Endothelial cell of umbilical vein (primary cell): ENCODE measurements around the gene TMPRSS13. TPM values are rescaled to one million over a fixed set of nuclear protein-coding genes. Genes with fewer than 3 reads are reported as not detected.

ENCODE experiments used
- BruUV-seq: library from RNA; stranded (reverse); fragments of 400-500 nt; replicated peaks from 2 replicates; lab custom pipeline; 2021; lab: Mats Ljungman, UMichigan
- CTCF ChIA-PET: fragments of 300-600, 350-600 bp; sonication (Branson Sonifier 250); formaldehyde crosslinking; loops from one replicate; lab custom pipeline; 2021; ENCODE audit warnings: antibody characterized with exemption, inconsistent platforms; lab: Charles Lee
- POLR2A ChIA-PET: fragments of 300-600, 350-600 bp; sonication (Branson Sonifier 250); formaldehyde crosslinking; loops from one replicate; lab custom pipeline; 2021; ENCODE audit warnings: antibody characterized with exemption, inconsistent platforms; lab: Charles Lee
- DNase-seq: peaks from one replicate; pipeline ENCODE4 v3.0.0-alpha.2; 2011; ENCODE audit warnings: low read depth, low spot score
- FAIRE-seq: peaks from 2 replicates; lab custom pipeline; 2011; peaks lifted over from hg19 to GRCh38; lab: Jason Lieb, UNC
- H2AFZ ChIP-seq: 2 replicates; pipeline ENCODE4 v1.6.0; 2012; ENCODE audit warnings: low read depth, low read length, control low read depth, inconsistent platforms
- H3K27ac ChIP-seq: 2 replicates; pipeline ENCODE4 v1.5.1; 2011; ENCODE audit warnings: low read depth, mild to moderate bottlenecking, control low read depth, low read length, moderate library complexity; ENCODE audit not compliant: insufficient read depth
- H3K27me3 ChIP-seq, 2 experiments: 2 replicates each; pipeline versions ENCODE4 v1.6.0 to v1.6.1; 2011; ENCODE audit warnings: low read length in 2 of 2, mixed read lengths in 1 of 2; ENCODE audit not compliant: control insufficient read depth in 2 of 2, insufficient read depth in 2 of 2
- H3K36me3 ChIP-seq, 2 experiments: 2 replicates in 1 of 2; 3 replicates in 1 of 2; pipeline ENCODE4 v1.5.1; 2011; ENCODE audit warnings: low read length in 2 of 2, mild to moderate bottlenecking in 1 of 2, moderate library complexity in 1 of 2; ENCODE audit not compliant: control insufficient read depth in 2 of 2, insufficient read depth in 2 of 2; ENCODE audit errors: extremely low read depth in 1 of 2
- H3K4me1 ChIP-seq: 3 replicates; pipeline ENCODE4 v1.5.1; 2011; ENCODE audit warnings: mild to moderate bottlenecking, low read length; ENCODE audit not compliant: control insufficient read depth, insufficient read depth; ENCODE audit errors: extremely low read depth
- H3K4me2 ChIP-seq: 2 replicates; pipeline ENCODE4 v1.6.1; 2011; ENCODE audit warnings: low read length, control low read depth, mixed read lengths; ENCODE audit not compliant: insufficient read depth
- H3K4me3 ChIP-seq, 3 experiments: fragments of 200-600 bp in 1 of 3; sonication (generic), shearing (Covaris generic) in 1 of 3; replicated peaks in 1 of 3; 2 replicates each; pipeline ENCODE4 v1.5.1; 2011 to 2016; ENCODE audit warnings: control low read depth in 3 of 3, low read length in 3 of 3, mild to moderate bottlenecking in 2 of 3, inconsistent platforms in 1 of 3, low read depth in 1 of 3, moderate library complexity in 1 of 3; ENCODE audit not compliant: insufficient read depth in 1 of 3
- H3K79me2 ChIP-seq: 2 replicates; pipeline ENCODE4 v1.6.0; 2012; ENCODE audit warnings: low read length, inconsistent platforms; ENCODE audit not compliant: control insufficient read depth, insufficient read depth
- H3K9ac ChIP-seq: replicated peaks from 2 replicates; pipeline ENCODE3; 2011; ENCODE audit warnings: low read length, control low read depth; ENCODE audit not compliant: insufficient read depth; ENCODE audit errors: extremely low read depth
- H3K9me1 ChIP-seq: replicated peaks from 3 replicates; pipeline ENCODE4 v1.6.0; 2011; ENCODE audit warnings: mild to moderate bottlenecking, low read length; ENCODE audit not compliant: control insufficient read depth, insufficient read depth; ENCODE audit errors: extremely low read depth
- H3K9me3 ChIP-seq: replicated peaks from 2 replicates; pipeline ENCODE4 v1.5.1; 2012; ENCODE audit warnings: low read length, inconsistent platforms; ENCODE audit not compliant: control insufficient read depth, insufficient read depth
- H4K20me1 ChIP-seq: replicated peaks from 2 replicates; pipeline ENCODE3; 2011; ENCODE audit warnings: mild to moderate bottlenecking, low read length; ENCODE audit not compliant: control insufficient read depth, insufficient read depth; ENCODE audit errors: extremely low read depth
- EZH2 ChIP-seq: IDR thresholded peaks from 2 replicates; pipeline ENCODE4 v1.6.1; 2012; ENCODE audit warnings: borderline replicate concordance, low read depth, mild to moderate bottlenecking, moderate library complexity, low read length, inconsistent platforms; ENCODE audit not compliant: severe bottlenecking
- FOS ChIP-seq: IDR thresholded peaks from 2 replicates; pipeline ENCODE4 v1.6.1; 2011; ENCODE audit warnings: mild to moderate bottlenecking, low read length, moderate library complexity, borderline replicate concordance; ENCODE audit not compliant: insufficient read depth
- GATA2 ChIP-seq: IDR thresholded peaks from 2 replicates; pipeline ENCODE4 v1.7.0; 2011; ENCODE audit warnings: low read depth, mild to moderate bottlenecking, moderate library complexity, mixed read lengths, low read length; ENCODE audit not compliant: insufficient read length, insufficient read depth
- JUN ChIP-seq: IDR thresholded peaks from 2 replicates; pipeline ENCODE4 v1.6.1; 2011; ENCODE audit warnings: borderline replicate concordance, low read depth; ENCODE audit not compliant: insufficient read length, insufficient read depth
- MAX ChIP-seq: IDR thresholded peaks from 2 replicates; pipeline ENCODE4 v1.6.1; 2011; ENCODE audit not compliant: insufficient read depth, insufficient read length
- MYC ChIP-seq: IDR thresholded peaks from one replicate; pipeline ENCODE4 v1.6.1; 2011; ENCODE audit warnings: mild to moderate bottlenecking, low read depth, low read length
- POLR2A ChIP-seq: IDR thresholded peaks from 2 replicates; pipeline ENCODE4 v1.6.1; 2012; ENCODE audit warnings: low read depth, mild to moderate bottlenecking, control low read depth, low read length
- POLR2AphosphoS5 ChIP-seq: IDR thresholded peaks from 2 replicates; pipeline ENCODE4 v1.6.1; 2012; ENCODE audit warnings: low read depth, mild to moderate bottlenecking, control low read depth, low read length, moderate library complexity; ENCODE audit not compliant: insufficient read depth
- dilution Hi-C: fragments of 300-500 bp; cut with MboI; formaldehyde crosslinking; loops from one replicate; pipeline ENCODE4 v1.15.0; 2019; ENCODE audit warnings: low sequenced_read_pairs; ENCODE audit not compliant: extremely low pct_ligation_motif_present
- intact Hi-C: fragments of 100-400 bp; cut with micrococcal nuclease; formaldehyde crosslinking; loops from one replicate; pipeline ENCODE4 v1.10.0; 2022
- polyA plus RNA-seq, 4 experiments: library from polyadenylated mRNA; depleted of rRNA in 3 of 4; stranded (reverse) in 3 of 4; unstranded in 1 of 4; fragments of >200 nt; gene quantifications; 2 replicates each; pipeline versions ENCODE4 v1.2.1 to v1.2.3, GENCODE V29; 2011 to 2012; ENCODE audit warnings: missing spikeins in 1 of 4
- total RNA-seq: library from RNA; stranded (reverse); gene quantifications from 2 replicates; pipeline ENCODE4 v1.2.3, GENCODE V29; 2021
- TF ChIP-seq, protein P1 (sequence below), 2 donors: IDR thresholded peaks; 1 replicate in 1 of 2; 2 replicates in 1 of 2; pipeline ENCODE4 v1.5.1; 2011; ENCODE audit warnings: low read length in 2 of 2, mild to moderate bottlenecking in 2 of 2, moderate library complexity in 2 of 2, control low read depth in 1 of 2, inconsistent platforms in 1 of 2, low read depth in 1 of 2; ENCODE audit not compliant: insufficient read depth in 1 of 2; ENCODE audit errors: extremely low read depth in 1 of 2

The TMPRSS13 gene
- total and polyA plus RNA-seq, 2 donors (not counting 3 experiments of a cell fraction or from before 2014, with no cell fraction given) = 0.22 to 0.46 TPM

- H3K27ac ChIP-seq = no peak overlapping the region
- intact Hi-C loops = no loop called here
- H3K4me3 ChIP-seq = no peak overlapping the region
- H3K36me3 ChIP-seq = no peaks in the 10 kb centered on the region
- peaks cover 43 to 45% of the 10 kb centered on the region in 2 experiments for H3K27me3 ChIP-seq
- no peaks in the 10 kb centered on the region for H3K9me3 ChIP-seq
- TF ChIP-seq, protein P1, sequence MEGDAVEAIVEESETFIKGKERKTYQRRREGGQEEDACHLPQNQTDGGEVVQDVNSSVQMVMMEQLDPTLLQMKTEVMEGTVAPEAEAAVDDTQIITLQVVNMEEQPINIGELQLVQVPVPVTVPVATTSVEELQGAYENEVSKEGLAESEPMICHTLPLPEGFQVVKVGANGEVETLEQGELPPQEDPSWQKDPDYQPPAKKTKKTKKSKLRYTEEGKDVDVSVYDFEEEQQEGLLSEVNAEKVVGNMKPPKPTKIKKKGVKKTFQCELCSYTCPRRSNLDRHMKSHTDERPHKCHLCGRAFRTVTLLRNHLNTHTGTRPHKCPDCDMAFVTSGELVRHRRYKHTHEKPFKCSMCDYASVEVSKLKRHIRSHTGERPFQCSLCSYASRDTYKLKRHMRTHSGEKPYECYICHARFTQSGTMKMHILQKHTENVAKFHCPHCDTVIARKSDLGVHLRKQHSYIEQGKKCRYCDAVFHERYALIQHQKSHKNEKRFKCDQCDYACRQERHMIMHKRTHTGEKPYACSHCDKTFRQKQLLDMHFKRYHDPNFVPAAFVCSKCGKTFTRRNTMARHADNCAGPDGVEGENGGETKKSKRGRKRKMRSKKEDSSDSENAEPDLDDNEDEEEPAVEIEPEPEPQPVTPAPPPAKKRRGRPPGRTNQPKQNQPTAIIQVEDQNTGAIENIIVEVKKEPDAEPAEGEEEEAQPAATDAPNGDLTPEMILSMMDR (IDR thresholded peaks at IDR 0.05; ENCODE audit: extremely low read depth in 1 of 2, insufficient read depth in 1 of 2, low read depth in 1 of 2, low read length in 2 of 2) = no peak
- ChIA-PET CTCF (interaction anchor here (1.2 kb wide), 1 partner anchor 181 kb away, joined by 3 read pairs; no protein-coding TSS in a partner anchor), POLR2A (no interaction called here)
- FAIRE-seq (no peak), DNase-seq (no peak)
- H3K9ac ChIP-seq = no peak overlapping the region
- no peak overlapping the region for H2AFZ ChIP-seq
- H3K4me2 ChIP-seq = no peak overlapping the region
- H3K4me1 ChIP-seq = no peaks in the 10 kb centered on the region
- no peaks in the 10 kb centered on the region for H4K20me1 ChIP-seq
- BruUV-seq = no TSS peak
- H3K9me1 ChIP-seq = no peaks in the 10 kb centered on the region
- dilution Hi-C loops = no loop called here
- H3K79me2 ChIP-seq = no peaks in the 10 kb centered on the region
These were observed 56.7 kb downstream of the TMPRSS13 start for GRCh38 chr11:117872420-117872961.

DNA sequence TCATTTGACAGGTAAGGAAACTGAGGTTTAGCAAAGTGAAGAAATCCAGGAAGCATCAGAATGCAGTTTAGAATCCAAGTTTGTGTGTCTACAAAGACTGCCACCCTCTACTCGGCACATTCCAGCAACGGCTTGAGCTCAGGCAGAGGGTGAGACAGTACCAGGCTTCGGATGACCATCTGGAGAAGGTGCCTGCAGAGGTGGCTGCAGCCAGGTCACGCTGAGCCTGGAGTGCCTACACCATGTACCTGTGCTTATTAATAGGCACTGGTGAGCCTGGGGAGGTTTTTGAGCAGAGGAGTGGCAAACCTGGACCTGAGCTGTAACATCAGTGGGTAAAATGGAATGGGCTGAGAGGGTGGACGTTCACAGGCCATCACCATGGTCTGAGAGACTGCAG is 57.4 kb downstream of the TMPRSS13 start:
- intact Hi-C loops (no loop called here), dilution Hi-C loops (no loop called here)
- no peak overlapping the region for H3K27ac ChIP-seq
- ChIA-PET POLR2A (no interaction called here), CTCF (interaction anchor here (1.2 kb wide), 1 partner anchor 182 kb away, joined by 3 read pairs; no protein-coding TSS in a partner anchor)
- no peak overlapping the region for H3K4me3 ChIP-seq
- peaks cover 36 to 37% of the 10 kb centered on the region in 2 experiments for H3K27me3 ChIP-seq
- H3K79me2 ChIP-seq = no peaks in the 10 kb centered on the region
- no peaks in the 10 kb centered on the region for H3K36me3 ChIP-seq
- no peak for TF ChIP-seq MAX
- TF ChIP-seq, protein P1 (IDR thresholded peaks at IDR 0.05; ENCODE audit: extremely low read depth in 1 of 2, insufficient read depth in 1 of 2, low read depth in 1 of 2, low read length in 2 of 2) = no peak
- no peak for TF ChIP-seq EZH2
- no peak for TF ChIP-seq MYC
- no peak for TF ChIP-seq GATA2
- TF ChIP-seq POLR2A = no peak
- TF ChIP-seq JUN = no peak
- no peak for TF ChIP-seq FOS
- TF ChIP-seq POLR2AphosphoS5 = no peak
- DNase-seq = no peak
- no TSS peak for BruUV-seq
- H3K4me1 ChIP-seq = no peaks in the 10 kb centered on the region
- H2AFZ ChIP-seq = no peak overlapping the region
- no peak for FAIRE-seq
- H3K9me1 ChIP-seq = no peaks in the 10 kb centered on the region
- H3K9me3 ChIP-seq = no peaks in the 10 kb centered on the region
- no peaks in the 10 kb centered on the region for H4K20me1 ChIP-seq
- no peak overlapping the region for H3K9ac ChIP-seq
- H3K4me2 ChIP-seq = no peak overlapping the region
